WTC11 (cell line): Measurements from ENCODE around the gene MIB1. TPM values are rescaled to one million over a fixed set of nuclear protein-coding genes. Genes with fewer than 3 reads are reported as not detected.

Source experiments
- ATAC-seq: fragments of 200-7000 bp; cut with Tn5 transposase; 2 replicates; pipeline ENCODE4 v1.10.0; 2021; ENCODE audit warnings: mild to moderate bottlenecking, moderate library complexity
- CTCF ChIA-PET: fragments of 300-600 bp; sonication (Branson Sonifier 250); formaldehyde crosslinking; loops from one replicate; lab custom pipeline; 2021; ENCODE audit warnings: antibody characterized with exemption; lab: Charles Lee
- POLR2A ChIA-PET: fragments of 350-600 bp; sonication (Branson Sonifier 250); formaldehyde crosslinking; loops from one replicate; lab custom pipeline; 2021; ENCODE audit warnings: antibody characterized with exemption; lab: Charles Lee
- DNase-seq: peaks from one replicate; pipeline ENCODE4 v3.0.0; 2021; ENCODE audit warnings: low spot score
- H3K27ac Mint-ChIP-seq: 2 replicates; pipeline ENCODE4 v1.8.0; 2021; ENCODE audit warnings: mixed read lengths
- H3K27me3 Mint-ChIP-seq: 2 replicates; pipeline ENCODE4 v1.8.0; 2021; ENCODE audit warnings: low read depth, mild to moderate bottlenecking, moderate library complexity, mixed read lengths
- H3K36me3 Mint-ChIP-seq: 2 replicates; pipeline ENCODE4 v1.8.0; 2021; ENCODE audit warnings: mixed read lengths
- H3K4me1 Mint-ChIP-seq: 2 replicates; pipeline ENCODE4 v1.8.0; 2022; ENCODE audit warnings: mixed read lengths
- H3K4me3 Mint-ChIP-seq: 2 replicates; pipeline ENCODE4 v1.8.0; 2021; ENCODE audit warnings: mild to moderate bottlenecking, moderate library complexity, mixed read lengths
- H3K9me3 Mint-ChIP-seq: 2 replicates; pipeline ENCODE4 v1.8.0; 2021; ENCODE audit warnings: mixed read lengths
- CBFB ChIP-seq: sonication (generic); formaldehyde crosslinking; IDR thresholded peaks from 2 replicates; pipeline ENCODE4 v1.8.1; 2022; ENCODE audit warnings: mild to moderate bottlenecking, low read depth, missing genetic modification reagents
- CREB1 ChIP-seq: sonication (generic); formaldehyde crosslinking; IDR thresholded peaks from 2 replicates; pipeline ENCODE4 v1.8.0; 2023; ENCODE audit warnings: mild to moderate bottlenecking, missing genetic modification reagents
- CREM ChIP-seq: sonication (generic); formaldehyde crosslinking; IDR thresholded peaks from 2 replicates; pipeline ENCODE4 v1.8.1; 2022; ENCODE audit warnings: mild to moderate bottlenecking, missing genetic modification reagents, moderate library complexity
- EMX1 ChIP-seq: fragments of 250-450 bp; sonication (Bioruptor Pico); IDR thresholded peaks from 2 replicates; pipeline ENCODE4 v1.8.0; 2021; ENCODE audit warnings: mild to moderate bottlenecking
- GRHL2 ChIP-seq: fragments of 250-450 bp; sonication (Bioruptor Pico); IDR thresholded peaks from 2 replicates; pipeline ENCODE4 v1.8.0; 2022; ENCODE audit warnings: mild to moderate bottlenecking, moderate library complexity; ENCODE audit not compliant: insufficient replicate concordance, severe bottlenecking
- NR2C2 ChIP-seq: sonication (generic); formaldehyde crosslinking; IDR thresholded peaks from 2 replicates; pipeline ENCODE4 v1.8.0; 2022; ENCODE audit warnings: mild to moderate bottlenecking, missing genetic modification reagents
- NR3C1 ChIP-seq: sonication (generic); formaldehyde crosslinking; conservative IDR thresholded peaks from 2 replicates; pipeline ENCODE4 v1.8.1; 2023; ENCODE audit warnings: low read depth, mild to moderate bottlenecking, missing genetic modification reagents
- TCF7 ChIP-seq: sonication (generic); formaldehyde crosslinking; IDR thresholded peaks from 2 replicates; pipeline ENCODE4 v1.8.0; 2022; ENCODE audit warnings: mild to moderate bottlenecking, low read depth, missing genetic modification reagents, moderate library complexity
- TEAD1 ChIP-seq: sonication (generic); formaldehyde crosslinking; IDR thresholded peaks from 2 replicates; pipeline ENCODE4 v1.8.0; 2022; ENCODE audit warnings: mild to moderate bottlenecking, missing genetic modification reagents
- TP53 ChIP-seq: sonication (generic); formaldehyde crosslinking; IDR thresholded peaks from 2 replicates; pipeline ENCODE4 v1.8.1; 2023; ENCODE audit warnings: mild to moderate bottlenecking, missing genetic modification reagents
- ZNF317 ChIP-seq: sonication (generic); formaldehyde crosslinking; IDR thresholded peaks from 2 replicates; pipeline ENCODE4 v1.8.1; 2023; ENCODE audit warnings: low read depth, mild to moderate bottlenecking, moderate library complexity, missing genetic modification reagents, borderline replicate concordance
- ZNF671 ChIP-seq: fragments of 250-450 bp; sonication (Bioruptor Pico); IDR thresholded peaks from 2 replicates; pipeline ENCODE4 v1.8.0; 2021; ENCODE audit warnings: mild to moderate bottlenecking
- total RNA-seq: library from RNA; stranded (reverse); gene quantifications from 3 replicates; pipeline ENCODE4 v1.2.3, GENCODE V29; 2021
- TF ChIP-seq, protein P1 (sequence below): sonication (generic); formaldehyde crosslinking; IDR thresholded peaks from 2 replicates; pipeline ENCODE4 v1.8.0; 2022; ENCODE audit warnings: mild to moderate bottlenecking, missing genetic modification reagents
- TF ChIP-seq, protein P2 (sequence below): sonication (generic); formaldehyde crosslinking; conservative IDR thresholded peaks from 2 replicates; pipeline ENCODE4 v1.8.1; 2023; ENCODE audit warnings: mild to moderate bottlenecking, low read depth, missing genetic modification reagents, moderate library complexity
- TF ChIP-seq, protein P3 (sequence below): sonication (generic); formaldehyde crosslinking; IDR thresholded peaks from 2 replicates; pipeline ENCODE4 v1.8.1; 2023; ENCODE audit warnings: mild to moderate bottlenecking, missing genetic modification reagents, borderline replicate concordance
- TF ChIP-seq, protein P4 (sequence below): sonication (generic); formaldehyde crosslinking; conservative IDR thresholded peaks from 2 replicates; pipeline ENCODE4 v1.8.1; 2022; ENCODE audit warnings: mild to moderate bottlenecking, missing genetic modification reagents
- TF ChIP-seq, protein P5 (sequence below): fragments of 250-450 bp; sonication (Bioruptor Pico); IDR thresholded peaks from 2 replicates; pipeline ENCODE4 v1.9.0; 2021; ENCODE audit warnings: mild to moderate bottlenecking
- TF ChIP-seq, protein P6 (sequence below): sonication (generic); formaldehyde crosslinking; IDR thresholded peaks from 2 replicates; pipeline ENCODE4 v1.8.0; 2022; ENCODE audit warnings: mild to moderate bottlenecking, missing genetic modification reagents

MIB1 gene
- total RNA-seq, 1 experiment from 2014 or later, result 63.9 TPM

DNA sequence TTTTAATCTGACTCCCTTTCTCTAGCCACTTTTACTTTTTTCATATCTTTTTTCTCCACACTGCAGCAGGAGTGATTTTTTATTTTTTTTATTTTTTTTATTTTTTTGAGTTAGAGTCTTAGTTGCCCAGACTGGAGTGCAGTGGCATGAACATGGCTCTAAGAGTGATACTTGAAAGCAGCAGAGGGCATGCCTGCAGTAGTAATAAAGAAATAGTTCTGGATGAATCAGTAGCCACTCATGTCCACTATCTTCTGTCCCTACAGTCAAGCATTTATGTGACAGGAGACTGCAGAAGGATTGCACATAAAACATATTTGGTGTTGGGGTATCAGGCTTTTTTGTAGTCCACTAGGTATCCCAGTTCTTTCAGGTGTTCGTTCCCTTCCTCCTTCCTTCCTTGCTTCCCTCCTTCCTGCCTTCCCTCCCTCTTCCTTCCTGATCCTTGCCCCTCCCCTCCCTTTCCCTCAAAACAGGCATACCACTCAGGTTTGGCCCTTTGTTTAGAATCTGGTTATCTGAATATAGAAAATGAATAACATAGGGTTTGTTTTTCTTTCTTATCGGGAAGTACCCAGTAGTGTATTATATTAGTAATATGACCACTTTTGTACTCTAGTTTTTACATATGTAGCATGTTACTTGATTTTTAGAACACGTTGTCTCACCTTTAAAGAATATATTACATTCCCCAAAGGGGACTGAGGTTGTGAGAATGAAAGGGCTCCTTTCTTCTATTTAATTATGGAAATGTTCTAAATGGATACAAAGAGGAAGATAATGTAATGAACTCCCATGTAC lies 23.5 kb downstream of the MIB1 start:
- TF ChIP-seq, protein P1, sequence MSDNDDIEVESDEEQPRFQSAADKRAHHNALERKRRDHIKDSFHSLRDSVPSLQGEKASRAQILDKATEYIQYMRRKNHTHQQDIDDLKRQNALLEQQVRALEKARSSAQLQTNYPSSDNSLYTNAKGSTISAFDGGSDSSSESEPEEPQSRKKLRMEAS, result no peak
- TF ChIP-seq, protein P2, sequence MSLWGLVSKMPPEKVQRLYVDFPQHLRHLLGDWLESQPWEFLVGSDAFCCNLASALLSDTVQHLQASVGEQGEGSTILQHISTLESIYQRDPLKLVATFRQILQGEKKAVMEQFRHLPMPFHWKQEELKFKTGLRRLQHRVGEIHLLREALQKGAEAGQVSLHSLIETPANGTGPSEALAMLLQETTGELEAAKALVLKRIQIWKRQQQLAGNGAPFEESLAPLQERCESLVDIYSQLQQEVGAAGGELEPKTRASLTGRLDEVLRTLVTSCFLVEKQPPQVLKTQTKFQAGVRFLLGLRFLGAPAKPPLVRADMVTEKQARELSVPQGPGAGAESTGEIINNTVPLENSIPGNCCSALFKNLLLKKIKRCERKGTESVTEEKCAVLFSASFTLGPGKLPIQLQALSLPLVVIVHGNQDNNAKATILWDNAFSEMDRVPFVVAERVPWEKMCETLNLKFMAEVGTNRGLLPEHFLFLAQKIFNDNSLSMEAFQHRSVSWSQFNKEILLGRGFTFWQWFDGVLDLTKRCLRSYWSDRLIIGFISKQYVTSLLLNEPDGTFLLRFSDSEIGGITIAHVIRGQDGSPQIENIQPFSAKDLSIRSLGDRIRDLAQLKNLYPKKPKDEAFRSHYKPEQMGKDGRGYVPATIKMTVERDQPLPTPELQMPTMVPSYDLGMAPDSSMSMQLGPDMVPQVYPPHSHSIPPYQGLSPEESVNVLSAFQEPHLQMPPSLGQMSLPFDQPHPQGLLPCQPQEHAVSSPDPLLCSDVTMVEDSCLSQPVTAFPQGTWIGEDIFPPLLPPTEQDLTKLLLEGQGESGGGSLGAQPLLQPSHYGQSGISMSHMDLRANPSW, result no peak
- TF ChIP-seq TCF7 (CRISPR knock-in tag), result no peak
- no peak for TF ChIP-seq ZNF671 (CRISPR knock-in tag)
- DNase-seq (no peak), ATAC-seq (peak; percentile 87)
- H3K4me1 Mint-ChIP-seq, result peaks cover 40% of the 10 kb centered on the region
- ChIA-PET POLR2A (no interaction called here), CTCF (no interaction called here)
- no peaks in the 10 kb centered on the region for H3K9me3 Mint-ChIP-seq
- no peaks in the 10 kb centered on the region for H3K27me3 Mint-ChIP-seq
- H3K27ac Mint-ChIP-seq, result peak overlapping the region; percentile 78; the same call in 1 of the 2 replicates
- no peak overlapping the region for H3K4me3 Mint-ChIP-seq
- peaks cover 31% of the 10 kb centered on the region for H3K36me3 Mint-ChIP-seq

DNA sequence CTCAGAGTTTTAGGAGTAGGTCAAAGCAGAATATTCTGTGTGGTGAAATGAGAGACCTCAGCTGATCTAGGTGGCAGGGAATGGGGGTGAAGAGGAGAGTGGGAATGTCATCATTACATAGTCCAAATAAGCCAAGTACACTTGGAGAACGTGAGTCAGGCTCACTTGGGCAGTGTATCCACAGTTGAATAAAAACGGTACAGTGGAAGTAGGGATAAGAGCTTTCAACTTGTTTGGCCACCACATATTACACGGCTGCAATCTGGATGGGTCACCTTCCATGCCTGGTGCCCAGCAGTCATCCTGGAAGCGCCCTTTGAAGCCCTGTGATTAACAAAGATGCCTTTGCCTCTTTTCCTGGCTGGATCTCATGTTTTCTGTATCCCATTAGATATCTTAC lies 28.6 kb downstream of the MIB1 start:
- CTCF ChIA-PET, result no interaction called here
- TF ChIP-seq, protein P3, sequence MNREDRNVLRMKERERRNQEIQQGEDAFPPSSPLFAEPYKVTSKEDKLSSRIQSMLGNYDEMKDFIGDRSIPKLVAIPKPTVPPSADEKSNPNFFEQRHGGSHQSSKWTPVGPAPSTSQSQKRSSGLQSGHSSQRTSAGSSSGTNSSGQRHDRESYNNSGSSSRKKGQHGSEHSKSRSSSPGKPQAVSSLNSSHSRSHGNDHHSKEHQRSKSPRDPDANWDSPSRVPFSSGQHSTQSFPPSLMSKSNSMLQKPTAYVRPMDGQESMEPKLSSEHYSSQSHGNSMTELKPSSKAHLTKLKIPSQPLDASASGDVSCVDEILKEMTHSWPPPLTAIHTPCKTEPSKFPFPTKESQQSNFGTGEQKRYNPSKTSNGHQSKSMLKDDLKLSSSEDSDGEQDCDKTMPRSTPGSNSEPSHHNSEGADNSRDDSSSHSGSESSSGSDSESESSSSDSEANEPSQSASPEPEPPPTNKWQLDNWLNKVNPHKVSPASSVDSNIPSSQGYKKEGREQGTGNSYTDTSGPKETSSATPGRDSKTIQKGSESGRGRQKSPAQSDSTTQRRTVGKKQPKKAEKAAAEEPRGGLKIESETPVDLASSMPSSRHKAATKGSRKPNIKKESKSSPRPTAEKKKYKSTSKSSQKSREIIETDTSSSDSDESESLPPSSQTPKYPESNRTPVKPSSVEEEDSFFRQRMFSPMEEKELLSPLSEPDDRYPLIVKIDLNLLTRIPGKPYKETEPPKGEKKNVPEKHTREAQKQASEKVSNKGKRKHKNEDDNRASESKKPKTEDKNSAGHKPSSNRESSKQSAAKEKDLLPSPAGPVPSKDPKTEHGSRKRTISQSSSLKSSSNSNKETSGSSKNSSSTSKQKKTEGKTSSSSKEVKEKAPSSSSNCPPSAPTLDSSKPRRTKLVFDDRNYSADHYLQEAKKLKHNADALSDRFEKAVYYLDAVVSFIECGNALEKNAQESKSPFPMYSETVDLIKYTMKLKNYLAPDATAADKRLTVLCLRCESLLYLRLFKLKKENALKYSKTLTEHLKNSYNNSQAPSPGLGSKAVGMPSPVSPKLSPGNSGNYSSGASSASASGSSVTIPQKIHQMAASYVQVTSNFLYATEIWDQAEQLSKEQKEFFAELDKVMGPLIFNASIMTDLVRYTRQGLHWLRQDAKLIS (CRISPR knock-in tag), result no peak
- TF ChIP-seq CREB1 (CRISPR knock-in tag) (no peak), TP53 (CRISPR knock-in tag) (no peak), CREM (no peak), ZNF317 (CRISPR knock-in tag) (no peak), TEAD1 (CRISPR knock-in tag) (no peak), CBFB (CRISPR knock-in tag) (no peak), NR3C1 (CRISPR knock-in tag) (no peak), NR2C2 (CRISPR knock-in tag) (no peak), EMX1 (CRISPR knock-in tag) (no peak), GRHL2 (CRISPR knock-in tag) (no peak)
- TF ChIP-seq, protein P4, sequence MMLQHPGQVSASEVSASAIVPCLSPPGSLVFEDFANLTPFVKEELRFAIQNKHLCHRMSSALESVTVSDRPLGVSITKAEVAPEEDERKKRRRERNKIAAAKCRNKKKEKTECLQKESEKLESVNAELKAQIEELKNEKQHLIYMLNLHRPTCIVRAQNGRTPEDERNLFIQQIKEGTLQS, result no peak
- TF ChIP-seq, protein P5, sequence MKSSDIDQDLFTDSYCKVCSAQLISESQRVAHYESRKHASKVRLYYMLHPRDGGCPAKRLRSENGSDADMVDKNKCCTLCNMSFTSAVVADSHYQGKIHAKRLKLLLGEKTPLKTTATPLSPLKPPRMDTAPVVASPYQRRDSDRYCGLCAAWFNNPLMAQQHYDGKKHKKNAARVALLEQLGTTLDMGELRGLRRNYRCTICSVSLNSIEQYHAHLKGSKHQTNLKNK (CRISPR knock-in tag), result no peak
- TF ChIP-seq, protein P6, sequence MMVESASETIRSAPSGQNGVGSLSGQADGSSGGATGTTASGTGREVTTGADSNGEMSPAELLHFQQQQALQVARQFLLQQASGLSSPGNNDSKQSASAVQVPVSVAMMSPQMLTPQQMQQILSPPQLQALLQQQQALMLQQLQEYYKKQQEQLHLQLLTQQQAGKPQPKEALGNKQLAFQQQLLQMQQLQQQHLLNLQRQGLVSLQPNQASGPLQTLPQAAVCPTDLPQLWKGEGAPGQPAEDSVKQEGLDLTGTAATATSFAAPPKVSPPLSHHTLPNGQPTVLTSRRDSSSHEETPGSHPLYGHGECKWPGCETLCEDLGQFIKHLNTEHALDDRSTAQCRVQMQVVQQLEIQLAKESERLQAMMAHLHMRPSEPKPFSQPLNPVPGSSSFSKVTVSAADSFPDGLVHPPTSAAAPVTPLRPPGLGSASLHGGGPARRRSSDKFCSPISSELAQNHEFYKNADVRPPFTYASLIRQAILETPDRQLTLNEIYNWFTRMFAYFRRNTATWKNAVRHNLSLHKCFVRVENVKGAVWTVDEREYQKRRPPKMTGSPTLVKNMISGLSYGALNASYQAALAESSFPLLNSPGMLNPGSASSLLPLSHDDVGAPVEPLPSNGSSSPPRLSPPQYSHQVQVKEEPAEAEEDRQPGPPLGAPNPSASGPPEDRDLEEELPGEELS (CRISPR knock-in tag), result no peak
- TF ChIP-seq, protein P1, result no peak
- TF ChIP-seq, all 79 proteins: peak for 0
- Mint-ChIP-seq H3K27ac (no peak overlapping the region), H3K9me3 (no peaks in the 10 kb centered on the region), H3K27me3 (no peaks in the 10 kb centered on the region), H3K36me3 (peaks cover 56% of the 10 kb centered on the region), H3K4me3 (no peak overlapping the region), H3K4me1 (no peaks in the 10 kb centered on the region)
- DNase-seq, result no peak
- POLR2A ChIA-PET, result no interaction called here
- ATAC-seq, result no peak
